Transverse colon (tissue), 4 donors: Measurements from ENCODE around the gene OTULIN.

Source experiments
- CTCF ChIP-seq, 5 experiments: fragments of 200-600 bp in 3 of 5; fragments of 450-650 bp in 2 of 5; sonication (generic) in 3 of 5; IDR thresholded peaks; 1 replicate in 2 of 5; 2 replicates in 3 of 5; pipeline ENCODE4 v1.5.1; 2016 to 2017; ENCODE audit warnings: antibody characterized with exemption in 5 of 5, inconsistent platforms in 3 of 5, mild to moderate bottlenecking in 2 of 5, moderate library complexity in 1 of 5
- EP300 ChIP-seq: sonication (generic); formaldehyde crosslinking; IDR thresholded peaks from one replicate; pipeline ENCODE4 v1.6.1; 2017; ENCODE audit warnings: antibody characterized with exemption, low read depth
- POLR2A ChIP-seq: fragments of 450-650 bp; IDR thresholded peaks from one replicate; pipeline ENCODE4 v1.6.1; 2016; ENCODE audit warnings: antibody characterized with exemption, mild to moderate bottlenecking, moderate library complexity
- POLR2AphosphoS5 ChIP-seq, 3 donors: sonication (generic); formaldehyde crosslinking; IDR thresholded peaks; one replicate each; pipeline ENCODE4 v1.6.1; 2016; ENCODE audit warnings: antibody characterized with exemption in 3 of 3

GRCh38 chr5:14672082-14672481 is 7.6 kb downstream of the OTULIN start:
- no peak for TF ChIP-seq POLR2A
- TF ChIP-seq CTCF (IDR thresholded peaks at IDR 0.05): no peak
- TF ChIP-seq POLR2AphosphoS5 (IDR thresholded peaks at IDR 0.05): no peak
- no peak for TF ChIP-seq EP300
